ENCODE measurements around the gene NAA80. TPM values are rescaled to one million over a fixed set of nuclear protein-coding genes. Genes with fewer than 3 reads are reported as not detected.

NAA80 gene
- 8.9 TPM for polyA plus RNA-seq (2013, experiment 1 of 2; ENCODE audit: insufficient read length)
- 8.7 TPM for polyA plus RNA-seq (2013, experiment 2 of 2; ENCODE audit: insufficient read length)

DNA sequence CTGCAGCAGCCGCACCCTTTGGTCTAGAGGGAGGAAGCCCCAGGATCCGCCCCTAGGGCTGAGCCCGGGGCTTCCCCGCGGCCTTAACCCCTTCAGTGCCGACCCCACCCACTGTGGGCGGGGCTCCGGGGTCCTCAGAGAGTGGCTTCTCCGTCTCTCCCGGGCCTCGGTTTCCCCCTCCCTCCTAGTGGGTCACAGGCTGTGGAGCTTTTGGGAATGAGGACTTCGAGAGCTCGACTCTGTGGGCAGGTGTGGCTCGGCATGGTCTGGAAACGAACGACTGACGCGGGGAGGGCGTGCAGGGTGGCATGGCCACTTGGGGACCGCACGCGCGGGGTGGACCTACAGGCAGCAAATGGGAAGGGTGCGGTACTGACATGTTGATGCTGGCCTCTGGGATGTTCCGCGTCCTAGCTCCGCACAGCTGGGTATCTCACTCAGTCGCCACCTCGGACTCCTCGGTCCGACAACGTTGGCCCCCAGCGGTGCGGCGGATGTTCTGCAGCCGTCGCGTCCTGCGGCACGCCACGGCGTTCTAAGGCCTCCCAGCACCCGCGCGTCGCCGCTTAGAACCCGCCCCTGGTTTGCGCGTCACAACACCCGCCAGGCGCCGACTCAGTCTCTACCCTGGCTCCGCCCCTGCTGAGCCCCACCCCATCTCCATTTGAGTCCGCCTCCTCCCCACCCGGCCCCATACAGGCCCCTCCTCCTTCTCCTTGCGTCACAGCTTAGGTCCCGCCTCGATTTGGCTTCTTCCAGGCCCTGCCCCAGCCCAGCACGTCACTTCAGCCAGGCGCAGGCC lies at the start of gene NAA80, which contains the start of gene HYAL3:
Gene NAA80 (minus strand): TSS at position 570 of the 802 bp plus-strand sequence. CDS start 1,942 bp downstream, outside the sequence.
Gene HYAL3 (minus strand): TSS at position 570 of the 802 bp plus-strand sequence. CDS start 3,803 bp downstream, outside the sequence.
- DNase-seq = peak; percentile 99

DNA sequence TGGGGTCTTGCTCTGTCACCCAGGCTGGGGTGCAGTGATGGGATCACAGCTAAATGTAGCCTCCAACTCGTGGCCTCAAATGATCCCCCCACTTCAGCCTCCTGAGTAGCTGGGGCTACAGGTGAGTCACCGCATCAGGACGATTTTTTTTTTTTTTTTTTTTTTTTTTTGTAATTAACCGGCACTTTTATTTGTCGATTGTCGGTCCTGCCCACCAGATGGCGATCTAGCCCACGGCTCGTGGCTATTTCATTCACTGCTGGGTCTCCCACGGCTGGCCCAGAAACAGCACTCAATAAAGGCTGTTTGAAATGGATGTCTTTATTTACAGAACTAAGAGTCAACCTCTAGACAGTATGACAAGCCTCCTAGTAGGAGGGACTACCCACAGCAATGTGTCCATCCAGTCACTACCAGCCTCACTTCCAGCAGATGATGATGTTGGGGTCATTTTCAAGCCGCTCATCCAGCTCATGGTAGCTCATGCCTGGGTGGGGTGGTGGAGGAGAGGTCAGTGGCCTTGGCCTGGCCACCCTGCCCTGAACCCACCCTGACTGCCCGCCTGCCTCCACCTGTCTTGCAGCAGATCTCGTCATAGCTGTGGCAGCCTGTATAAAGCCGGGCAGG lies 48.1 kb upstream of the NAA80 start:
- peak; percentile 76 for DNase-seq

DNA sequence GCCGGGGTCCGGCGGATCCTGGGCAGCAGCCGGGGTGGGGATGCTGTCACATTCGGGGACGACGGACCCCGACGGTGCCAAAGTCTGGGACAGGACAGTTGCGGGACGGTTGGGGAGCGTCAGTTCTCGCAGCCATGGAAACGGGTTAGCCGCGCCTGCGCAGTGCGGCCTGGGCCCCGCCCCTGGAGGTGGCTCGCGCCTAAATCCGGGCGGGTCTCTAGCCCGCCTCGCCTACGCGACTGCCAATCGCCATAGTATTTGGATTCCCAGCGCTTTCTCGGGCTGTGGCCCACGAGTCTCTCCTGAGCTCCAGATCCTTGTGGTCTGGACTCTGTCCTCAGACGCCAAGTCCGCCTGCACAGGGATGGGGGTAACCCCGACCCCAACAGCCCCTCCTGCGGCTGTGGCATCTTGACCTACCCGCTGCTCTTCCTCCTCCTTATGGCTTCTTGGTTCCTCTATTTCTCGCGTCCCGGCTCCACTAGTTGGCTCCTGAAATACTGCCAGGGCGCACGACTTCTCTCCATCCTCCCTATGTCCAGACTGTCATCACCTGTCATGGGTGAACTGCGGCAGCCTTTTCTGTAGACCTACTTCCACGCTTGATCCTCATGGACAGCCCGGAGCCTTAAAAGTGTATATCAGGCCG lies 46.5 kb upstream of the NAA80 start, which contains the start of gene ZMYND10:
Gene ZMYND10 (minus strand): TSS at position 147 of the 649 bp plus-strand sequence. CDS start 153 bp downstream, outside the sequence.
- DNase-seq = peak; percentile 43

DNA sequence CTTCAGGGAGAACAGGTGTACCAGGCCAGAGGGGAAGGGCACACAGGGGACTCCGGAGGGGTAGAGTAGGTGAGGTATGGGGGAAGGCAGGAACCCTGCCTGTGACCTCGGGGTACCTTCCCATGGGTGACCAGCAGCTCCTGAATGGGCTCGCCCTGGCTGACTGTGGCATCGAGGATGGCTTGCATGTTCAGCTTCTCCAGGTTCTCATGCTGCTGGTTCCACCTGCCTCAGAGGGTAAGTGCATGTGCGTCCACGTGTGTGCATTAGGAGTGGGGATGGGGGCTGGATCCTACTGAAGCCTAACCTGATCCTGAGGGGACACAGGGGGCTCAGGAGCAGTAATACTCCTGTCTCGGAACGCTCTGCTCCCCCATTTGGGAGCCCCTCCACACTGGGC lies 45.8 kb upstream of the NAA80 start:
- no peak for DNase-seq

DNA sequence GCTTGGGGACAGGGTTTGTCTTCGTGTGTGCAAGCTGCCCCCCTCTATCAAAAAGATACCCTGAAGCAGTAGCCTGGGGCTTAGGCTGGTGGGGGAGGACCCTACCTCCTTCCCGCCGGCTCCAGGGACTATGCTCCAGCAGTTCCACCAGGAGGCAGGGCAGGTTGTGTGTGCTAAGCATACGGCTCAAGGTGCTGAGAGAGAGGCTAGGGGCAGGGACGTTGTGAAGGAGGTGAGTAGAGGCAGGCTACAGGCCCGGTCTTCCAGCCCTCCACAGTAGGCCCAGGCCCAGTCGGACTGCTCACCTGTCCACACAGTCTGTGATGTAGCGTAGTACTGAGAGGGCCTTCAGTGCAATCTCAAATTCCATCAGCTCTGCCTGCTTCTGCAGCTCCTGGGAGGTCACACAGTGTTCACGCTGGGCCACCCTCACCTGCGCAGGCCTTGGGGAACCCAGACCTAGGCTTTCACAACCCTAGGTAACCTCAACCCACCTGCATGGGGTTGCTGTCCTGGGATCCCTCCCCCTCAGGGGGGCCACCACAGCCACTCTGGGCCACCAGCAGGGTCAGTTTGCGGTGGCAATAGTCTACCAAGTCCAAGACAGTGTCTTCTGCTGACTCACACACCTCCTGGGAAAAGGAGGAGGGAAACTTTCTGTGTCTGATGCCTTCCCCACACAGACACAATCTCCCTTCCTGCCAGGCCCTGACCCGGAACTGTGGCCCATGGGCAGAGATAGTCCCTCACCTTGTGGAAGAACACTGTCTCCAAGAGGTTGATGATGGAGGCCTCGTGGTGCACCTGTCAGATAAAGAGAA lies 43.8 kb upstream of the NAA80 start:
- DNase-seq = no peak

DNA sequence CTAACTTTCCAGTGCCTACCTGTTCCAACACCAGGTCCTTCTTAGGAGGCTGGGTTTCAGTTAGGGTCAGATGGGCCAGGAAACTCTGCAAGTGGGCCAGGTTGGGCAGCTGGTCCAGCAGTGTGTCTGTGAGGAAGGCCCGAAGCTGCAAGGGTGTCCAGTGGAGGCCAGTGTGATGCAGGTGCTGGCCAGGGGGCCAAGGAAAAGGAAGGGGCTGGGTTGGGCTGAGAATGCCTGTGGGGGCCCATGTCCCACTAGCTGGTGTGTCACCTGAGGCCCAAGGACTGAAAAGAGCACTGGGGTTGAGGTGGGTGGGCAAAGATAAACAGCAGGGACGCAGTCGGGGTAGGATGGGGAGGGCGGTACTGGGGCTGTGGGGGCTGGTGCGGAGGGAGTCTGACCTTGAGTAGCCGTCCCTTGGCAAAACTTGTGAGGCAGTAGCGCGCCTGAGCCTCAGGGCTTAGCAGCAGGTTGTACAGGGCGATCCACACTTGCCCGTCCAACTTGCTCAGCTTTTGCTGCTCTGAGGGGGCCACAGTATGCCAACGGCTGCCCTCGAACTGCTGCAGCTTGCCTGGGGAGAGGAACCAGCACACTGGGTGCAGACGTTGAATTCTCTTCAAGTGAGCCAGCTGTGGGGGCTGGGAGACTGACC lies 42.9 kb upstream of the NAA80 start:
- DNase-seq = no peak

- DNase-seq = no peak
These were observed 42.3 kb upstream of the NAA80 start for GRCh38 chr3:50341537-50341936.

DNA sequence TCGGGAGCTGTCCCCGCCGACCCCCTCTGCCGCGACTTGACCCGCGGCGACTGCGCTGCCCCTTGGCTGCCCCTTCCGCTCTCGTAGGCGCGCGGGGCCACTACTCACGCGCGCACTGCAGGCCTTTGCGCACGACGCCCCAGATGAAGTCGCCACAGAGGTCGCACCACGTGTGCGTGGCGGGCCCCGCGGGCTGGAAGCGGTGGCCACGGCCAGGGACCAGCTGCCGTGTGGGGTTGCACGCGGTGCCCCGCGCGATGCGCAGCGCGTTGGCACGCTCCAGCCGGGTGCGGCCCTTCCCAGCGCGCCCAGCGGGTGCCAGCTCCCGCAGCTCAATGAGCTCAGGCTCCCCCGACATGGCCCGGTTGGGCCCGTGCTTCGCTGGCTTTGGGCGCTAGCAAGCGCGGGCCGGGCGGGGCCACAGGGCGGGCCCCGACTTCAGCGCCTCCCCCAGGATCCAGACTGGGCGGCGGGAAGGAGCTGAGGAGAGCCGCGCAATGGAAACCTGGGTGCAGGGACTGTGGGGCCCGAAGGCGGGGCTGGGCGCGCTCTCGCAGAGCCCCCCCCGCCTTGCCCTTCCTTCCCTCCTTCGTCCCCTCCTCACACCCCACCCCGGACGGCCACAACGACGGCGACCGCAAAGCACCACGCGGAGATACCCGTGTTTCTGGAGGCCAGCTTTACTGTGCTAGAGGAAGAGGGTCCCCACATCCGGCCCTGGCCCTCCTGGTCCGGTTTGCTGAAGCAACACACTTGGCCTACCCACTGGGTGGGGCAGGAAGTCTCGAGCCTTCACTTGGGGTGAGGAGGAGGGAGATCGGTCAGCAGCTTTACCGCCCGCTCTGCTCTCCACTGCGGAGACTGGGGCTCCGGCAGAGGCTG lies 41.5 kb upstream of the NAA80 start, which contains the start of gene RASSF1:
Gene RASSF1 (minus strand): TSS at position 389 of the 882 bp plus-strand sequence. CDS start 31 bp downstream, at position 358.
- DNase-seq = peak; percentile 67

GRCh38 chr3:50340147-50340447 lies 40.9 kb upstream of the NAA80 start:
- DNase-seq = no peak

DNA sequence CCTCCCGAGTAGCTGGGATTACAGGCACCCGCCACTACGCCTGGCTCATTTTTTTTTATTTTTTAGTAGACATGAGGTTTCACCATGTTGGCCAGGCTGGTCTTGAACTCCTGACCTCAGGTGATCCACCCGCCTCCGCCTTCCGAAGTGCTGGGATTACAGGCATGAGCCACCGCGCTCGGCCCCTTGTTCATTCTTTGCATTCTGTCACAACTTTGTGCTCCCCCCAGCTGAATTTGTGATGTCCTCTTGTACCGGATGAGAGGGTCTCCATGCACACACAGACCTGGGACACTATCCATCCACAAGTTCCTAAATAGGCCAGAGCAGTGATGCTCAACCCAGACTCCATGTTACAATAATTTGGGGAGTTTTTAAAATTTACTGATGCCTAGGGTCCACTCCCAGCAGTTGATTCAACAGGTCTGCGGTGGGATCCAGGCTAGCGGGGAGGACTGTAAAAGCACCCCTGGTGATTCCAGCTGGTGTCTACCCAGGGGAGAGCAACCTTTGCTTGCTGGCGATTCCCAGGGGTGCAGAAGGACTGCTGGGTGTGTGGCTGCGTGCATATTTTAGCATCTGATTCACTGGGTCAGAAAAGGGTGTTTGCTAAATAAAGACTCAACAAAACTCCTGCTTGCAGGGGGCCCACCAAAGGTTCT lies 40.4 kb upstream of the NAA80 start:
- DNase-seq = peak; percentile 73

DNA sequence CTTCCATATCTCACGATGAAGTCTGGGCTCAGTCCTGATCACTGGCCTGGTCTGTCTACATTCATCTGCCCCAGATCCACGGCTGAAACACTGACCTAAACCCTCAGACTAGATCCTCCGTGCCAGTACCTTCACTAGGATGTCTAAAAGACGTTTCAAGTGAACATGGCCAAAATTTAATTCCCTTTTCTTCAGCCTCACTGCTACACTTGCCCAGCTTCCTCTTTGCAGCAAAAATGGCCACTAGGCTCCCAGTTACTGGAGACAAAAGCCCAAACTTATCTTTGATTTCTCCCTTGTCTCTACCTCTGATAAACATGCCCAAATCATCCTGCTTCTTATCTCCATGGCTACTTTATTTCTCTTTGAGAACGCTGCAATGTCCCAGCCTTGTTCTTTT lies 39.8 kb upstream of the NAA80 start:
- no peak for DNase-seq

DNA sequence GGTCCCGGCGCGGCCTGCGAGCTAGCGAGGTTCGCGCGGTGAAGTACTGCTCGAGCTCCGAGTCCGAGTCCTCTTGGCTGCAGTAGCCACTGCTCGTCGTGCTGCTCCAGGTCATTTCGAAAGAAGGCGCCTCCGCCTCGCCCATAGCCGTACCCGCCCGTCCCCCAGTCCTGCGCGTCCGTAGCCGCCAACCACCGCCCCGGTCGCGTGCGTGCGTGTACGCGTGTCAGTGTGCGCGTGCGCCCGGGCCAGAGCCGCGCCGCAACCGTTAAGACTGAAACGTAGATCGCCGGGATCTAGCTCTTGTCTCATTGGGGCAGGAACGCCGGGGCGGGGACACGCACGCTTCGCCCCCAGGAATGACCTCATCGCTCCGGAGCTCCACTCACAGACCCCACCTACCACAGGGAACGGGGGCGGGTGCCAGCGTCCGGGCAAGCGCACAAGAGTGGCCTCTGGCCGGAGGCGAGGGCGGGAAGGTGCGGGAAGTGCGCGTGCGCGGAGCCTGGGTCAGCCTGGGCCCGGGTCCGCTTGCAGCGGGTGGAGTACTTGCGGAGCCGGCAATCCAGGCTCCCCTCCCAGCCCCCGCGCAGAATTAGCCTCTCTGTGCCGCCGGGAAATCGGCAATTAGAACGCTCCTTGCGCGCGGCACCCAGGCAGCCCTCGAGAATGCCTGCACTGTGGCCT lies 38.1 kb upstream of the NAA80 start:
- peak; percentile 99 for DNase-seq

DNA sequence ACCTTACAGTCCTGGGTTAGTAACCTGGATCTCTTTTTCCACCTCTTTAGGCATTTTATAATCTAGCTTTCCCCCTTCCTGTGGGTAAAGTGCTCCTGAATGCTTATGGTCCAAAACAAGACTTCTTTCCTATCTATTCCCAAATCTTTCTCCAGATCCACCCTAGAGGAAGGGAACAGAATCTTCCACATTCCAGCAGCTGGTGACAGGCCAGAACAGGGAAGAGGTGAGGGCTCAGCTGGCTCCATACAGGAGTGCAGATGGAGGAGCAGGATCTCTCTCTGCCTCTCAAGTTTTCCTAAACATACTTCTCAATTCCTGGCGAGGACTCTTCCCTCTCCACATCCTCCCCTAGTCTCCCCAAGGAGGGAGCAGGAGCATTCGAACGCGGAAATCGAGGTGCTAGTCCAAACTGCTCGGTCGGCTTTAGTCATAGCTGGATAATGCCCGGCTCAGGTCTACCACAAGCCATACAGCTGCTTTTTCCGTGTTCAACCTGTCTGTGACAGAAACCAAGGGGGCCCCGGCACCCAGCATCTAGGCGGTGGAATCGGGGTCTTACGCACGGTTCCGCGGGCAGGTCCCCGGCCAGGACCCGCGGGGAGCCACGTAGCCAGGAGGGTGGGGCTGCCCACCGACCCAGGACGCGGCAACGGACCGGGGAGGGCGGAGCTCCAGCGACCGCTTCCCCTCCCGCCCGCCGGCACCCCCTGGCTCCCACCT lies 37.4 kb upstream of the NAA80 start:
- DNase-seq = peak; percentile 32

GRCh38 chr3:50334339-50335075 lies 35.3 kb upstream of the NAA80 start:
- no peak for DNase-seq

DNA sequence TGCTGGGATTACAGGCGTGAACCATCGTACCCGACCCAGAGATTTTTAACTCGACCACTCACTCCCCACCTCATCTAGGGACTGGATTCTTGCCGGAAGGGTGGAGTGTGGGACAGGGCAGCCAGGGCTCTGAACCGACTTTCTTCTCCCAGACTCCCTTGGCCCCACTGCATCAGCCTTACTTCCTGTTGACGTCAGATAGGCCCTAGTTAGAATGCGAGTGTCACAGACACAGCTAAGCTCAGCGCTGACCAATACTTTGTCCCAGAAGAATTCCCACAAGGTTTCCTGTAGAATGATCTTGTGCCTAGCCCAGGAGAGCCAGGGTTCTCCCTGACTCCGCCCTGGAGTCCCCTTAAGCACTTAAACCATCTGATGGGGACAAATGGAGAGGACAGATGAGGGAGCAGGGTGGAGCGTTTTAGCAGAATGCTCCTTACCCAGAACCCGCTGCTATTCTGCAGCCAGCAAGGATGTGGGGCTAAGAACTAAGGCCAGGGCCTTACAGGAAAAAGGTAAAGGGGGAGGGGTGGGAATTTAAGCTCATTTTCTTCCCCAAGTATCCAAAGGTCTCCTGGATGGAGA lies 34.6 kb upstream of the NAA80 start:
- peak; percentile 50 for DNase-seq

- DNase-seq = no peak
These were observed 32.2 kb upstream of the NAA80 start for GRCh38 chr3:50331364-50331907.

GRCh38 chr3:50330330-50330729 lies 31.1 kb upstream of the NAA80 start:
- DNase-seq = no peak

Measured in fibroblast of skin of back (primary cell).